ENCODE measurements around the gene RERE. TPM values are rescaled to one million over a fixed set of nuclear protein-coding genes. Genes with fewer than 3 reads are reported as not detected.

The RERE gene
- total and polyA plus RNA-seq, 2 donors (not counting 3 experiments of a cell fraction or from before 2014, with no cell fraction given) = 14.1 to 113 TPM

- Histone ChIP-seq H3K4me3 (replicated peaks in 1 of 3; ENCODE audit: insufficient read depth in 1 of 3, low read depth in 1 of 3, low read length in 3 of 3) (no peak overlapping the region), H3K27ac (ENCODE audit: insufficient read depth, low read depth, low read length) (no peak overlapping the region), H3K4me1 (ENCODE audit: control insufficient read depth, extremely low read depth, insufficient read depth, low read length) (no peaks in the 10 kb centered on the region), H2AFZ (ENCODE audit: low read depth, low read length) (no peak overlapping the region), H4K20me1 (replicated peaks; ENCODE audit: control insufficient read depth, extremely low read depth, insufficient read depth, low read length) (no peaks in the 10 kb centered on the region), H3K9me3 (replicated peaks; ENCODE audit: control insufficient read depth, insufficient read depth, low read length) (no peaks in the 10 kb centered on the region), H3K4me2 (ENCODE audit: insufficient read depth, low read length) (no peak overlapping the region), H3K9me1 (replicated peaks; ENCODE audit: control insufficient read depth, extremely low read depth, insufficient read depth, low read length) (no peaks in the 10 kb centered on the region), H3K36me3 (ENCODE audit: control insufficient read depth in 2 of 2, extremely low read depth in 1 of 2, insufficient read depth in 2 of 2, low read length in 2 of 2) (no peaks in the 10 kb centered on the region), H3K79me2 (ENCODE audit: control insufficient read depth, insufficient read depth, low read length) (no peaks in the 10 kb centered on the region), H3K27me3 (ENCODE audit: control insufficient read depth in 2 of 2, insufficient read depth in 2 of 2, low read length in 2 of 2) (no peaks in the 10 kb centered on the region), H3K9ac (replicated peaks; ENCODE audit: extremely low read depth, insufficient read depth, low read length) (no peak overlapping the region)
- dilution Hi-C loops (cut with MboI; ENCODE audit: extremely low pct_ligation_motif_present, low sequenced_read_pairs) (no loop called here), intact Hi-C loops (cut with micrococcal nuclease) (no loop called here)
- ChIA-PET POLR2A (no interaction called here), CTCF (interaction anchor here (1.2 to 1.6 kb wide), 2 partner anchors 9 to 10 kb away, joined by 3 to 4 read pairs; no protein-coding TSS in a partner anchor)
- no peak for DNase-seq (ENCODE audit: low read depth, low spot score)
- BruUV-seq (replicated peaks) = no TSS peak
- no peak for FAIRE-seq
- TF ChIP-seq POLR2A (IDR thresholded peaks at IDR 0.05; ENCODE audit: low read depth, low read length) = no peak
- TF ChIP-seq MAX (IDR thresholded peaks at IDR 0.05; ENCODE audit: insufficient read depth, insufficient read length) = no peak
- no peak for TF ChIP-seq POLR2AphosphoS5 (IDR thresholded peaks at IDR 0.05; ENCODE audit: insufficient read depth, low read depth, low read length)
These were observed 63.7 kb downstream of the RERE start for GRCh38 chr1:8753736-8754135.

GRCh38 chr1:8752921-8753713 lies 64.3 kb downstream of the RERE start:
- no TSS peak for BruUV-seq (replicated peaks)
- Histone ChIP-seq H3K4me3 (replicated peaks in 1 of 3; ENCODE audit: insufficient read depth in 1 of 3, low read depth in 1 of 3, low read length in 3 of 3) (no peak overlapping the region), H2AFZ (ENCODE audit: low read depth, low read length) (no peak overlapping the region), H4K20me1 (replicated peaks; ENCODE audit: control insufficient read depth, extremely low read depth, insufficient read depth, low read length) (no peaks in the 10 kb centered on the region), H3K36me3 (ENCODE audit: control insufficient read depth in 2 of 2, extremely low read depth in 1 of 2, insufficient read depth in 2 of 2, low read length in 2 of 2) (no peaks in the 10 kb centered on the region), H3K27me3 (ENCODE audit: control insufficient read depth in 2 of 2, insufficient read depth in 2 of 2, low read length in 2 of 2) (no peaks in the 10 kb centered on the region), H3K4me2 (ENCODE audit: insufficient read depth, low read length) (no peak overlapping the region), H3K9me3 (replicated peaks; ENCODE audit: control insufficient read depth, insufficient read depth, low read length) (no peaks in the 10 kb centered on the region), H3K27ac (ENCODE audit: insufficient read depth, low read depth, low read length) (no peak overlapping the region), H3K79me2 (ENCODE audit: control insufficient read depth, insufficient read depth, low read length) (peaks cover 2% of the 10 kb centered on the region), H3K9me1 (replicated peaks; ENCODE audit: control insufficient read depth, extremely low read depth, insufficient read depth, low read length) (no peaks in the 10 kb centered on the region), H3K9ac (replicated peaks; ENCODE audit: extremely low read depth, insufficient read depth, low read length) (no peak overlapping the region), H3K4me1 (ENCODE audit: control insufficient read depth, extremely low read depth, insufficient read depth, low read length) (no peaks in the 10 kb centered on the region)
- dilution Hi-C loops (cut with MboI; ENCODE audit: extremely low pct_ligation_motif_present, low sequenced_read_pairs) = no loop called here
- ChIA-PET POLR2A (no interaction called here), CTCF (interaction anchor here (1.0 to 2.1 kb wide), 5 partner anchors 8 to 191 kb away, joined by 3 to 9 read pairs (median 3); no protein-coding TSS in a partner anchor)
- FAIRE-seq (no peak), DNase-seq (ENCODE audit: low read depth, low spot score) (no peak)
- TF ChIP-seq EZH2 (IDR thresholded peaks at IDR 0.05; ENCODE audit: borderline replicate concordance, low read depth, low read length, severe bottlenecking) (no peak), MYC (IDR thresholded peaks at IDR 0.05; ENCODE audit: low read depth, low read length) (no peak), MAX (IDR thresholded peaks at IDR 0.05; ENCODE audit: insufficient read depth, insufficient read length) (no peak), FOS (IDR thresholded peaks at IDR 0.05; ENCODE audit: borderline replicate concordance, insufficient read depth, low read length) (no peak), JUN (IDR thresholded peaks at IDR 0.05; ENCODE audit: borderline replicate concordance, insufficient read depth, insufficient read length, low read depth) (no peak), CTCF (IDR thresholded peaks at IDR 0.05; ENCODE audit: extremely low read depth in 1 of 2, insufficient read depth in 1 of 2, low read depth in 1 of 2, low read length in 2 of 2) (no peak), GATA2 (IDR thresholded peaks at IDR 0.05; ENCODE audit: insufficient read depth, insufficient read length, low read depth, low read length) (no peak), POLR2A (IDR thresholded peaks at IDR 0.05; ENCODE audit: low read depth, low read length) (no peak), POLR2AphosphoS5 (IDR thresholded peaks at IDR 0.05; ENCODE audit: insufficient read depth, low read depth, low read length) (no peak)
- intact Hi-C loops (cut with micrococcal nuclease) = no loop called here
